GM12892 (cell line): ENCODE data around the gene KLRC1.

Experiments used
- POLR2A ChIP-seq: IDR thresholded peaks from 2 replicates; pipeline ENCODE4 v1.6.1; 2011; ENCODE audit warnings: low read depth, low read length, control low read depth
- POLR2AphosphoS5 ChIP-seq: IDR thresholded peaks from 2 replicates; pipeline ENCODE4 v1.6.1; 2011; ENCODE audit warnings: low read depth, low read length, control low read depth
- TAF1 ChIP-seq: IDR thresholded peaks from 2 replicates; pipeline ENCODE4 v1.6.1; 2011; ENCODE audit warnings: low read depth, mild to moderate bottlenecking, control low read depth, low read length, borderline replicate concordance

GRCh38 chr12:10405294-10405693, 47.9 kb downstream of the KLRC1 start:
- no peak for TF ChIP-seq POLR2AphosphoS5
- no peak for TF ChIP-seq POLR2A
- no peak for TF ChIP-seq TAF1
